HG03460 (cell line): Measurements from ENCODE around the gene ENO1.
"Not testable (repeated sequence)": the region's sequence is repeated elsewhere in the genome, so short reads cannot be mapped to it uniquely, and the experiment has no call there.

Source experiments
- ATAC-seq: cut with Tn5 transposase; IDR thresholded peaks from one replicate; pipeline ENCODE4 v1.9.1; 2021; ENCODE audit not compliant: unreplicated experiment

The ENO1 gene

GRCh38 chr1:8897505-8897904 is 19.0 kb upstream of the ENO1 start:
- ATAC-seq, result not testable (repeated sequence)

- not testable (repeated sequence) for ATAC-seq
Measured at GRCh38 chr1:8896775-8897174, 18.3 kb upstream of the ENO1 start.

DNA sequence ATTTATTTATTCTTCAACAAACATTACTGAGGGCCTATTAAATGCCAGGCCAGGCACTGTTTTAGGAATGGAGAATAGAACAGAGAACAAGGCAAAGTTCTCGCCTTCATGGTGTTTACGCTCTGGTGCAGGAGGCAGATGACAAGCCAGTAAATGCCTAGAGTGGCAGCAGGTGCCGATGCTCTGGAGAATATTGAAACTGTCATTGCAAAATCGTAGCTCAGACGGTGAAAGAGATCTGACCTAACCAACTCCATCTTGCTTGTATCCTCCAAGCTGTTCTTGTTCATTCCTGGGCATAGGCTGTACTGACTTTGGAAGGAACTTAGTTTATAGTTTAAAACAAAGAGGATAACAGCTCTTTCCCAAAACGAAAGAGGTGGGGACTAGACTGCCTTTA is 13.5 kb upstream of the ENO1 start:
- no peak for ATAC-seq

- no peak for ATAC-seq
Measured at GRCh38 chr1:8891401-8891800, 12.9 kb upstream of the ENO1 start.

DNA sequence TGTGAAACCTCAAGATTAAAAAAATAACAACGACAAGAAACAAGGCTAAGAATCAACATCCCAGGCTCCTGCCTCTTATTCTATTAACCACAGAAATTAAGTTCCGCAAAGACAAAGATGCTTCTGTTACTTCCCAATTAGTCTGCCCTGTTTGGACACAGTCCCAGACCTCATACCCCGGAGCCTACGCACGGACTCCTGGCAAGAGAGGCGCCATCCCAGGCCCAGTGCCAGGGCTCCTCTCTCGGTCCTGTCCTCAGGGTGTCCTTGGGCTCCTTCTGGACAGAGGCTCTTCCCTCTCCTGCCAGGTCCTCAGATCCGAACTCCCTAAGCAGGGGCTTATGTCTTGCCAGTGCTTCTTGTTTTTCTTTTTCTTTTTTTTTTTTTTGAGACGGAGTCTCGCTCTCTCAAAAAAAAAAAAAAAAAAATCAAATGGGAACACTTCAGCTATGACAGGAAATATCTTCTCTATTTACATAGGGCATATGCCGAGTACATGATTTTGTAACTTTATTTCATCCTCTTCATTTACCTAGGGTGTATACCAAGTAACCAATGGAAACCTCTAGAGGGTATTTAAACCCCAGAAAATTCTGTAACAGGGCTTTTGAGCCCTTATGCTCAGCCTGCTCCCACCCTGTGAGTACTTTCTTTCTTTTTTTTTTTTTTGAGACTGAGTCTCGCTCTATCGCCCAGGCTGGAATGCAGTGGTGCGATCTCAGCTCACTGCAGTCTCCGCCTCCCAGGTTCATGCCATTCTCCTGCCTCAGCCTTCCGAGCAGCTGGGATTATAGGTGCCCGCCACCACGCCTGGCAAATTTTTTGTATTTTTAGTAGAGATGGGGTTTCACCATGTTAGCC is 11.7 kb upstream of the ENO1 start:
- ATAC-seq, result no peak

DNA sequence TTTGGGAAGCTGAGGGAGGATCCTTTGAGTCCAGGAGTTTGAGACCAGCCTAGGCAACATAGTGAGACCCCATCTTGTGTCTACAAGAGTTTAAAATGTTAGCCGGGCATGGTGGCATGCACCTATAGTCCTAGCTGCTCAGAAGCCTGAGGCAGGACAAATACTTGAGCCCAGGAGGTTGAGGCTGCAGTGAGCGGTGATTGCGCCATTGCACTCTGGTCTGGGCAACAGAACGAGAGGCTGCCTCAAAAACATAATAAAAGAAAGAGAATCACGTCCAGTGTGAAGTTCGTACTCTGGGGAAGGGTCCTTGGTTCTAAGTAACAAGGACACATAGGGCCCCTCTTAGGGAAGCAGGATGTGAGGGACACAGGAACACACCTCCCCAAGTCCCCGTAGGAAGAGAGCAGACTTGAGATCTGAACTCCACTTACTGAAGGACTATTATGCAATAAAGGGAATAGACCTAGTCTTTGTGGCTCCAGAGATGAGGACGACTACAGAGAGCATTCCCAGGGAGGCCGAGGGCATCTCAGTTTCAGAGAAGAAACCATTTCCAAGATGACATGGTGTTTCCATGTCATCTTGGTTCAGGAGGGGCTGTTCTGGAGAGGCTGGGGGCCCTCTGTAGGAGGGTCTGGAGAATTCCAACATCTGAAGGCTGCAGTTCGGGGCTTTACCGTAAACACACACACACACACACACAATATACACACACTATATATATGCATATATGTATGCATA is 10.8 kb upstream of the ENO1 start:
- ATAC-seq, result no peak

DNA sequence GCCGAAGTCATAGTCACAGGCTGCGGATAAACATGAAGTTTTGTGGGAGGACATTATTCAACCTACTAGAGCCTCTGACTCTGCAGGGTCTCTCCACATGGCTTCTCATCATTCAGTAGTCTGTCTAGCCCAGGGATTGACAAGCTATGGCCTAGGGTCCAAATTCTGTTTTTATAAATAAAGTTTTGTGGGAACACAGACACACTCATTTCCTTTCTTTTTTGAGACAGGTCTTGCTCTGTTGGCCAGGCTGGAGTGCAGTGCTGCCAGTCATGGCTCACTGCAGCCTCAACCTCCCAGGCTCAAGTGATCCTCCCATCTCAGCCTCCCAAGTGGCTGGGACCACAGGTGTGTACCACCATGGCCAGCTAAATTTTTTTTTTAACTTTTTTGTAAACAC is 8.1 kb upstream of the ENO1 start:
- ATAC-seq, result no peak

GRCh38 chr1:8886031-8886524 is 7.6 kb upstream of the ENO1 start:
- ATAC-seq, result not testable (repeated sequence)

GRCh38 chr1:8884105-8884504 is 5.6 kb upstream of the ENO1 start:
- ATAC-seq, result not testable (repeated sequence)

DNA sequence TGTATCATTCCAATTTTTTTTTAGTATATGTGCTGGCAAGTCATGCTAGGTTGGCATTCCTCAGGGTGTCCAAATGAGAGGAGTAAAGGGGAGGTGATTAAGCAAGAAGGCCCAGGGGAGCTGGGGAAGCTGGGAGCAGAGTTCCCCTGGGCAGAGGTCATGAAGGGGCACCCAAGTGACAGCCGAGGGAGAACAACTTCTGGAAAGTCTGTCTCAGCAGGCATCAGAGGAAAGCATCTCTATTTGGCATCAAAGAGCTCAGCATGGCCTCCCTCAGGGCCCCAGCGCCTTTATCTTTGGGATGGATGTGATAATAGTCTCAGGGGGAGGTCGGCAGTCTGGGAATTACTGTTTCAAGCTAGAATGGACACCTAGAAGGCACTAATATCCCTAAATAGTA is 5.0 kb upstream of the ENO1 start:
- ATAC-seq, result no peak

DNA sequence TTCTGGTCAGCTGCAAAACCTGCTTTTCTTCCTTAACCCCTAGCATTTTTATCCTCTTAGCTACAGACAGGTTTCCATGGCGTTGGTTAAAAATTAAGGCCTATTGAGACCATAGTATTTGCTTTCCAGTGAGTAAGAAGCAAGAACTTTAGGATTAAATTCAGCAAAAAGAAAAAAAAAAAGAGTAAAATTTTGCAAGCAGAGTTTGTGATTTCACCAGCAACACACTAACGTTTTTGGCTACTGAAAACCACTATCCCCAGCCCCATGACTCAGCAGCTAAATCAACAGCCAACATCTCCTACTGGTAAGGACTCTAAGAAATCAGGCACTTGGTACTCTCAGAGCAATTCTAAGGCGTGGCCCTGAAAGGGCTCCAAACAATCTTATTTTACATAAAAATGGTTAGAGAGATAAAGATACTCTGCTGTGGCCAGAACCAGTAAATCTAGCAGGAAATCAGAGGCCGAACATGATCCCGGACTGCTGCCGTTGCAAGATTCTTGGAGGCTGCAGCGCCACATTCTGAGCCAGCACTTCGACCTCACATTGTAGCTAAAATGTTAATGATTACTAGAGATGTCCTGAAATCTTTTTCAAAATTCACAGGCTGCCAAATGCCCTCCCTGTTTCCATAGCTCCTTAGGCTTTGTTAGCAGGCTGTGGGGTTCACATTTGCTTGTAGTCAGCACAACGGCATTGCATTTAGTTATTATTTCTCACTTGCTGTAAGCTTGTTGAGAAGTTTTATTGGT is 1.6 kb upstream of the ENO1 start:
- no peak for ATAC-seq

DNA sequence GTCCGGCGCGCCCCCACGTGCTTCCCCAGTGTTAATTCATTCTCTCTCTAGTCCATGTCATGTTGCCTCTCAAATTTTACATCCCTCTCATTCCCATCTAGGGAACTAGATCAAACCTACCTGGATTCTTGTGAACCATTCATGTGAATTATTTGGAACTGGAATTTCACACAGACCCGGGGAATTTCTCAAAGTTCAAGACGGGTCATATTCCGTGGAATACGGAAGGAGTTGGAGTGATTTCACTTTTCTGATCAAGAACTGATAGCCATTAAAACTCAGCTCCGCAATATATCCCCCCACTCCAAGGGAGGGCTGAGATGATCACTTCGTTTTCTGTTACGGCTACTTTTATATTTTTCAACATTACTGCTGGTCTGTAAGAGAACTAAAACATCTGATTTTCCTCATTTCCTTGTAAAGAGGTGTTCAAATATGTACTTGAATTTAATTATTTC is 1.0 kb upstream of the ENO1 start:
- no peak for ATAC-seq

DNA sequence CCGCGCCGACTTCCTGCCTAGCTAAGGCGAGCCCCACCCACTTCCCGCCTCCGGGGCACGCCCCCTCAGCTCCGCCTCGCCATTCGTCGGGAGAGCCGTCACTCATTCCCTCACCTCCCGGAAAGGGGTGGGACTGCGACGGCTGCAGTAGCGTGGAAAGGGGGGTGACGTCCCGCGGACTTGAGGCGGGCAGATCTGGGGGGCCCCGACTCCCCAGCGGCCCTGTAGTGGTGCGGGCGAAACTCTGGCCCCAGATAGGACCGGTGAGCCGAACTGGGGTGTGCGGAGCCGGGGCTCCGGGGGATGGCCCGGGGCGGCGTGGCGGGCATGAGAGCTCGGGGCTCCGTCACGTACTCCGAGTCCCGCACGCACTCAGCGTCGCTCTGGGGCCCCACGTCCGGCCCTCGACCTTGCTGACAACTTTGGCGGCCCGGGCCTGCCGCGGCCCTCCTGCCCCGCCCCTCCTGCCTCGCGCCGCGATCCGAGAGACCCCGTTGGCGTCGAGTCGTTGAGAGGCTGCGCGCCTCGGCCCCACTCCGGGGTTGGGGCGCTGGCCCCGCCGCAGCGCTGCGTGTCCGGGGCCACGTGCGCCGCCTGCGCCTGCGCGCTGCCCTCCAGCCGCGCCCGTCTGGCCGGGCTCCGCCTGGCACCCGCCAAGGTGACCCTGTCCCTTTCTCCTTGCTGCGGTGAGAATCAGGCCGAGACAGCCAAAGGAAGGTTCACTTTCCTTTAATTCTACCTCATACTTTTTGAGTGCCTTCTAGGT is 395 bp upstream of the ENO1 start:
- peak; percentile 77 for ATAC-seq

DNA sequence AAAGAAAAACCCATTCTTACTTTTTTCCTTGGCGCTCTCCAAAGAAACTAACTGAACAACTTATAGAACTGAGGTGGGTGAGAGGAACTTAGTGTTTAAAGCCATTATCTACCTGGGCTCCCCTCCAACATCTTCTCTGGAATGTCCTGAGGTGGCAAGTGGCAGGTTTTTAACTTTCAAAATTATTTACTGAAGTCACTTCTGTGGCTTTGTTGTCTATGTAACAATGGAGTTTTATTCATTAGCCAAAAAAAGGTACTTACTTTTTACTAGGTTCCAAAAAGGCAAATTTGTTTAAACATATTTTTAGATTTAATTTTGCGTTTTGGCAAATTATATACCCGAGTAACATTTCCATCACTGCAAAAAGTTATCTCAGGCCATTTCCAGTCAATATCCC is 2.4 kb downstream of the ENO1 start:
- no peak for ATAC-seq

DNA sequence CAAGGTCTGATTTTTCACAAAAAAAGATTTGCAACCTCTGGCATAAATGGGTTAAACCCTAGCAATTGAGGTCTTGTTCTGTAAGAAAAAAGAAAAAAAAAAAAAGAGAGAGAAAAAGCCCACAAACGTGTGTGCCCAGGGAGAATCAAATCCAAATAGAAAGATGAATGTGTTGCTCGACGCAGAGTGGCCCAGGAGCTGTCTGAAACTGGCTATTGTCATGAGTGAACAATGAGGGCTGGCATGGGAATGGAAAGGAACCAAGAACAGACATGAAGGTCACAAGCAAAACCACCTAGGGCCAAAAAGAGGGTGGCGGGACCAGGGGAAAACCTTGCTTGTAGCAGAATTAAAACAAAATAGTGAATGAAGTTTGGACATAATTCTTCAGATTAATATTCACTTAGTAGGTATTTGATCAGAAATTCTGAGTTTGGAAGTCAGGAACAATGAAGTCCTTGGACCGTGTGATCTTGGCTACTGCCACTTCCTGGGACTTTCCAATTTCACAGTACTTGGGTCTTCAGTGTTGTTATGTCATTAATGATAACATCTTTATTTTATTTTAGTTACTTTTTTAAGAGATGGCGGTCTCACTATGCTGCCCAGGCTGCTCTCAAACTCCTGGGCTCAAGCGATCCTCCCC is 3.1 kb downstream of the ENO1 start:
- no peak for ATAC-seq

GRCh38 chr1:8874230-8875201 is 4.0 kb downstream of the ENO1 start:
- ATAC-seq, result no peak

DNA sequence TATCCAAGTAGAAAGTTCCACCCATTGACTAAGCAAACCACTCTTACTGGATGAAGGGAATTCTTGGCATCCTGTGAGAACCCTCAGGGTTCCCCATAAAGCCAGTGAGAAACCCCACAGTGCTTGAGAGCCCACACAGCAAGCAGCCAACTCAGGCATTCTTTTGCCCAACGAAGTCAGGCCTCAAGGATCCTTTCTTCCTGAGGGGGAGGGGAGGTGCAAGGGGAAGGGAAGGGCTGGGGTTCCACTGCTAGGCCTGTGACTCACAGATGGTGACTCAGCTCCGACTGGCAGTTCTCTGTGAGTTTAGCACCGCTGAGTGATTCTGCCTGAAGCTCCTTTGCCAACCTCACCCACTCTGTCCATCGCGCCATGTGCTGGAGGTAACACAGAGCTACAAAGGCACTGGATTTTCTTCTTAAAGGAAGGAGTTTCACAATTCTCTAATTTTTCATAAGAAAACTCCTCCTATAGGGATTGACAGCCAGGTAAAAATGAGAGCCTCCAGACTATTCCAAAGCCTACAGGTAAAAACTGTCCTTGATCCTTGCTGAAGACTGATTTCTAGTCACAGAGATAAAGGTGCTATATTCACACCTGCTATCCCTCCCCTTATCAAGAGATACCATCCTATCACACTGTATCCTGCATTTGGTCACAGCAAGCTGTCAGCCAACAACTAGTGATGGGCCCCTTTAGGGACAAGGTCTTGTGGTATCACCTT is 4.8 kb downstream of the ENO1 start:
- no peak for ATAC-seq

DNA sequence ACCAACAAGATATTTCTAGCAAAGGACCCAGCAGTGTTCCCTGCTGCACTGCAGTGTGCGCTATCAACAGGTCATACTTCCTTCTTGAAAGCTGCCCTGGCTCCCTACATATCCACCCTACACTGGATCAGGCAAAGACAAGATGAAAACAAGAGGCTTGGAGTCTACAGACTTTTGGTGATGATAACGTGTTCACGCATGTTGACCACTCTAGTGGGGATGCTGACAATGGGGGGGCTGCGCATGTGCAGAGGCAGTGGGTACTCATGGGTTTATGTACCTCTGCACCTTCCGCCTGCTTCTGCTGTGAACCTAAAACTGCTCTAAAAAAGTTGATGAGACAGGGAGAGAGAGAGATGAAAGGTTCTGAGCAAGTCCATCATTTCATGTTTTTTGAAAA is 5.5 kb downstream of the ENO1 start:
- ATAC-seq, result no peak
